ENCODE measurements around the gene TBC1D10A. TPM values are rescaled to one million over a fixed set of nuclear protein-coding genes. Genes with fewer than 3 reads are reported as not detected.
"Not testable (repeated sequence)": the region's sequence is repeated elsewhere in the genome, so short reads cannot be mapped to it uniquely, and the experiment has no call there.

TBC1D10A gene
- total RNA-seq, 1 experiment from 2014 or later = 7.5 TPM

GRCh38 chr22:30347255-30347892 is 20.6 kb upstream of the TBC1D10A start:
- DNase-seq (ENCODE audit: low spot score) = no peak

GRCh38 chr22:30344447-30345200 is 17.9 kb upstream of the TBC1D10A start:
- no peak for DNase-seq (ENCODE audit: low spot score)

DNA sequence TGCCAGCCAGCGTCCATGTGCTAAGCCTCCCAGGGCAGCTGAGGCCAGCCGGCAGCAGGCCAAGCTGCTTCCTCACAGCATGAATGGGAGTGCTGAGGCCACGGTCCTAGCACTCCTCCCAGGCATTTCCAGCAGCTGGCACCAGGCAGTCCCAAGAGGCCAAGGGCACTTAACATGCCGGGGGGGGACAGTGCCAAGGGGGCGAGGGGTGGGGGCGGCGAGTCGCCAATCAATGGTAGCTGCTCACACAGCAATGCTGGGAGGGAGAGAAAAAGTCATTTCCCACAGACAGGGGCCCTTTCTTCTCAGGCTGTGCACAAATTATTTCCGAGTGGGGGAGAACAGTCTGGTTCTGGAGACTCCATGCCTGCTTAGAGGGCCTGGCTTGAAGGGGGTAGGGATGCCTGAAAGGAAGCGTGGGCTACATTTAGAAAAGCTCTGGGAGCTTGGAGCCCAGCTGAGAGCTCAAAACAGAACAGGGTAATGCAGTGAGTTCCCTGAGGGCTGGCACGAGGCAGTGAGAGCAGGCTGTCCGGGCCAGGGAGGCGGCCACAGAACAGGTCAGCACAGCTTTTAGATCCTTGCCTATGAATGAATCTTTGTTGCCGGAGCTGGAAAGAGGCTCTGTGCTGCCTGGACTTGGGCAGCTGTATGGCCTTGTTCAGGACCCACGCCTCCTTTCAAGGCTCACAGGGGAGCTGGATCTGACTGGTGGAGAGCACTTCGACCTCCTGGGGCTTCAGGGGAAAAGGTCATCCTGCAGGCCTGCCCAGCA is 14.4 kb upstream of the TBC1D10A start:
- DNase-seq (ENCODE audit: low spot score) = no peak

GRCh38 chr22:30338802-30339201 is 12.1 kb upstream of the TBC1D10A start:
- DNase-seq (ENCODE audit: low spot score) = no peak

DNA sequence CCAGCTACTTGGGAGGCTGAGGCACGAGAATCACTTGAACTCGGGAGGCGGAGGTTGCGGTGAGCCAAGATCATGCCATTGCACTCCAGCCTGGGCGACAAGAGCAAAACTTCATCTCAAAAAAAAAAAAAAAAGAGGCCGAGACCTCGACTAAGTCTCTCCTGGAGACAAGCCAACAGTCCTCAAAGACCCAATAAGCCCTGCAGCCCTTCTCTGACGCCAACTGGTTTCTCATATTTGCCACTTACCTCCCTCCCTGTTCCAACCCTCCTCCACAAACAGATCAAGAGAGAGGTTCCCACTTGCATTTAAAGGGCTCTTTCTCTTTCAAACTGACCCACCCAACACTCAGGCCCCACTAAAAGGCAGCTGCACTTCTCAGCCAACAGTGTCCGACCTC is 11.6 kb upstream of the TBC1D10A start:
- not testable (repeated sequence) for DNase-seq (ENCODE audit: low spot score)

DNA sequence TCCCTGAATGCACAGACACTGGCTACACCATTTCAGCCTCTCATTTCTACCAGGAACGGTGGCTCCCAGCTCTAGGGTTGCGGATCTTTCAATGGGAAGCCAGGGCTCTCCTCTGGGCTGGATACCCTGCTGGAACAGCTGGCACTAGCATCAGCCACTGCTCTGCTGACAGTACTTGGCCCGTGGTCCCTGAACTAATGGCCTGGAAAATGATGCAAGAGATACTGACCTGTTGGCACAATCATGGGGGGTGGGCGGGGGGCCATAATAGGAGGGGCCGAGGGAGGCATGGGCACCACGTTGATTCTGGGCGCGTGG is 10.7 kb upstream of the TBC1D10A start:
- DNase-seq (ENCODE audit: low spot score) = no peak

GRCh38 chr22:30336752-30337460 is 10.2 kb upstream of the TBC1D10A start:
- no peak for DNase-seq (ENCODE audit: low spot score)

DNA sequence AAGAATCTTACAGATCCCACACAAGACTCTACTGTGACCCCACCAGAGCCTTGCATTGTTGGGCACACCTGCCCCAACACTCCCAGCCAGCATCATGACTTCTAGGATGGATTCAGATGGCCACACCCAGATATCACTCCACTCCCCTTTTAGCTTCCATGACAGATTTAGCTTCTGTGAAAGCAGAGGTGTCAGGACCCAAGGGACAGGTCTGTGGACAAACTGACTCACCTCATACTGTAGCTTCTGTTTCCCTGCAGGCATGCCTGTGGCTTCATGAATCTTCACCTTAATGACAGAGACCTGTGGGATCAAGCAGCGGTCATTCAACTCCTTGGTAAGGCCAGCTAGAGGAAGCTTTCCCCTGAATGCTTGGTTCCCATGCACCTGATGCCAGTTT is 8.5 kb upstream of the TBC1D10A start:
- DNase-seq (ENCODE audit: low spot score) = no peak

DNA sequence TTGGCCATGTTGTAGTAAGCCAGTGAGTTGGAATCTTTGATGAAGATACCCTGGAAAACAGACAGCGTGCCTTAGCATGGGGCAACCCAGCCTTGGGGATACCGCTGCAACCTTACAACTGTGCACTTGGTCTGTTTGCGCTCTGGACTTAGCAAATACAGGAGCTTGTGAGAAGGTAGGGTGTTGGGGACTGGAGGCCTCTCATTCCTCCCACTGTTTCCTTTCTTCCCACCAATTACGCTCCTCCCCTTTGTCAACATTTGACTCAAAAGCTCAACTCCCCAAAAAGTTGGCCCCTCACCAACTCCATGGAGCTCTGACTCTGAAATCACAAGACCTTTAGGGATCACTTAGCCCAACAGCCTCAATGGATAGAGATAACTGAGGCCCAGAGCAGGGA is 7.9 kb upstream of the TBC1D10A start:
- DNase-seq (ENCODE audit: low spot score) = no peak

GRCh38 chr22:30333707-30334087 is 7.0 kb upstream of the TBC1D10A start:
- no peak for DNase-seq (ENCODE audit: low spot score)

DNA sequence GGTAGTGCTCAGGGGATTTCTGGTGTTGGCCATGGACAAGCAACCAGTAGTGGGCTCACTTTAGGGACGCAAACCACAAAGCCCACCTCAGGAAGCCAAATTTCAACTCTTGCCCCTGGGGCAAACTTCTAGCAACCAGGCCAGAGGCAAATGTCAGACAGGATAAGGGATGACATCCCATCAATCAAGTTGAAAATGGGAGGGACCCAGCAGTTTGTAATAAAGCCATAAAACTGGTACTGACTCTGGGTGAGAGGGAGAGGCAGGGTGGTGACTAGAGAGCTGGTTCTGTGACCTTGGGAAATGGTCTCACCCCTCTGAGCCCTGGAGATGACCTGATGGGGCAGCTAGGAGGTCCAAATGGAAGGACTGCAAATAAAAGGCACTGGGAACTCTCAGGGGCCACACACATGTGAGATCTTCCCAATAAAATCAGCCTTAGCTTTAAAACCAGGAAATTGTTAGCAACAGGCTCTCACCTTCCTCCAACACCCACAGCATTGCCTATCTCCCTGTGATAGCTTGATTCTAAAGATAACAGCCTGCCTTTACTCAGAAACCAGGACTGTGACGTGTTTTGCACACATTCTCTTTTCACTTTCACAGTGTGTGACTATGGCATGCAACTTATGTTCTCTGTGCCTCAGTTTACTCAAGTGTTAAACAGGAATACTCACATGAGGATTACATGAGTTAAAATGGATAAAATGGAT is 6.4 kb upstream of the TBC1D10A start:
- DNase-seq (ENCODE audit: low spot score) = no peak

DNA sequence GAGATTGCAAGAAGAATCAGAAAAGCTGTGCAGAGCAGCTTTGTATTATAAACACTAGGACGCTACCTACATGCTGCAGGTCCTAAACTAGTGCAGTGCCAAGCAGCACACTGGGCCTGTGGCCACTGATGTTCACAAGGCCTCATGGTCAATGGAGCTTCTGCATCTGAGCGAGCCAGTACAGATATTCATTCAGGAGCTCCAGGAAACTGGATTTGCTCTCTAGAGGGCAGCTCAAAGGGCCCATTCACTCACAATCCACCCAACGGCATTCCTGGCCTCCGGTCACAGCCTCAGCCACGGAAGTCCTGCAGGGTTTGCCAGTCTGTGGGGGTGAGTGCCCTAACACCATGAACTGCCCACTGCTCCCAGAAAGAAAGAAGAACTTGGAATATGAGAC is 5.8 kb upstream of the TBC1D10A start:
- DNase-seq (ENCODE audit: low spot score) = no peak

GRCh38 chr22:30328466-30329049 is 1.8 kb upstream of the TBC1D10A start:
- DNase-seq (ENCODE audit: low spot score) = no peak

DNA sequence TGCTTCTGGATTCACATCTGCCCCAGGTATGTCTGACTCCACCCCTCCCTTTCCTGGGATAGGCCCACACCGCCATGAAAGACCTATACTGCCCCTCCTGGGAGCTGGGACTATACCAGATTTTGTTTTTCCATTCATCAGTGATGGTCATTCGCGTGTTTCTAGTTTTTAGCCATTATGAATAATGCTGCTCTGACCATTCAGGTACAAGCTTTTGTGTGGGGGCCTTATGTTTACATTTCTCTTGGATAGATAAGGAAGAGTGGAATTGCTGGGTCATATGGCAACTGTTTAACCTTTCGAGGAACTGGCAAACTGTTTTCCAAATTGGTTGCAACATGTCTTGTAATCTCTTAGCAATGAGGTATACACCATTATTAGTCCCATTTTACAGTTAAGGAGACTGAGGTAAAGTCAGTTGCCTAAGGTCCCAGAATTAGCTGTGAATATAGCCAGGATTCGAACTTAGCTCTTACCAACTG is 1.2 kb upstream of the TBC1D10A start:
- no peak for DNase-seq (ENCODE audit: low spot score)

- no peak for DNase-seq (ENCODE audit: low spot score)
Observed at GRCh38 chr22:30326255-30326705, 461 bp downstream of the TBC1D10A start.

DNA sequence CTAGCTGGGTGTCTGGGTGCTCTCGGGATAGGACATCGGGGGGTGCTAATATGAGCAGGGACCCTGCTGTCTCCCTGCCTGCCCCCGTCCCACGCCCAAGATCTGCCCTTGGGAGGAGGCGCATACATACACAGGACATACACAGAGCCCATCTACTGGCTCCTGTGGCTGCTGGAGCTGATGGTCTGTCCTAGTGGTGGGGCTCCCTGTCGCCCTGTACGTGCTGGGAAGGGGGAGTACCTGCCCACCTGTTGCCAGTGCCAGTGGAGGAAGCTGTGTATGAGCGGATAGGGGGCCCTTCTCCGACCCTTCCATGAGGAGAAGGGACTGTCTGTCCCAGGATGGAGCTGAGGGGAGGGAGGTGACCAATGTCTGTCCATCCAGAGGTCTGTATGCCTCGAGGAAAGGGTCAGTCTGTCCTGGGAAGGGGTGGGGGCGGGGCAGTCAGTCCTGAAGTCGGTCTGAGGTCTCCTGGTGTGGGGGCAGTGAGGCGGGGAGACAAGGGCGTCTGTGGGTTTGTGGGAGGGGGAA is 952 bp downstream of the TBC1D10A start:
- no peak for DNase-seq (ENCODE audit: low spot score)

- DNase-seq (ENCODE audit: low spot score) = peak; percentile 45
Observed at GRCh38 chr22:30325065-30325720, 1.5 kb downstream of the TBC1D10A start.

DNA sequence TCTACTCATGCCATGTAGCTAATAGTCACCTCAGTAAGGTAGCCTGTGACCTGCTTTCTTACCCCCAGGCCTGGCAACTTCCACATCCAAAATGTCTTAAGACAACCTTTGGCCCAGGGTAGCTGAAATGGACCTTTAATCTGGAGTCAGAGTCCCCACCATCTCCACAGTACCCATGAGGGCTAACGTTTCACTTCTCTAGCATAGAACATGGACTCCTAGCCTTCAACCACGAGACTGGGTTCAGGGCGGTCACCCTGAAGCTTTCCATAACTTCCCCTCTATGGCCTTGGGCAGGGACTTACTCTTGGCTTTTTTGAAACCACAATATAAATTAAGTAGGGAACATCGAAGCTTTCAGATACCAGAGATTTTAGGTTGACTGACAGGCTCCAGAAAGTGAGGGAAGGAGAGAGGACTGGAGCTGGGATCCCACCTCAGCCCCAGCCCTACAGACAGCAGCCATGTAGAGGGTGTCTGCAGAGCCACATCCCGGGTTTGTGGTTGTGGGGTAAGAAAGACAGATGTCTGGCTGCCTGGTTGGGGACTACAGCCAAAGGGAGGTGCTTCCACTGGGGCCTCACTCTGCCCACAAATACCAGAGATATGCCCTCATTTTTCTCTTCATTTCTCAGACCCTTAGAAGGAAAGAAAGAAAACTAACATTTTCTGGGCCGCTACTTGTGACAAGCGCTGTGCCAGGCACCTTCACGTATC is 2.6 kb downstream of the TBC1D10A start:
- DNase-seq (ENCODE audit: low spot score) = no peak

DNA sequence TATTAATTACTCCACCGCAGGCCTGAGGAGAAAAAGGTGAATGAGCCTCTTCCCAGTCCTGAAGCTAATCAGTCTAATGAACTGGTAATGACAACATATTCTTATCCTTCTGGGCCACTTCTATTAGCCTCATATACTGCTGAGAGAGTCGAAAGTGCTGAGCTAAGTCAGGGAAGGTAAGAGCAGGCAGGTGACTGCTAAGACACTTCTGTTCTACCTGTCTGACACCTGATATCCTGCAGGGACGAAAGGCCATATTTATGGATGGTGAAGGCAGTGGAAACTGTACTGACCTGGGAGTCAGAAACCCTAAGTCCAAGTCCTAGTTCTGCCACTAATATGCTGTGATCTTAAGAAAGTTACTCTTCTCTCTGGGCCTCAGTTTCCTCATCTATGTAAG is 3.5 kb downstream of the TBC1D10A start:
- DNase-seq (ENCODE audit: low spot score) = no peak

- DNase-seq (ENCODE audit: low spot score) = no peak
Observed at GRCh38 chr22:30321461-30321860, 5.3 kb downstream of the TBC1D10A start.
